NCI-H1436 treated with DMSO at 0.1 percent for 48 hours (cell line): ENCODE results near the gene ITK.

Experiments used
- DNase-seq: peaks from one replicate; lab custom pipeline; 2025; lab: John Stamatoyannopoulos, UW

The ITK gene

DNA sequence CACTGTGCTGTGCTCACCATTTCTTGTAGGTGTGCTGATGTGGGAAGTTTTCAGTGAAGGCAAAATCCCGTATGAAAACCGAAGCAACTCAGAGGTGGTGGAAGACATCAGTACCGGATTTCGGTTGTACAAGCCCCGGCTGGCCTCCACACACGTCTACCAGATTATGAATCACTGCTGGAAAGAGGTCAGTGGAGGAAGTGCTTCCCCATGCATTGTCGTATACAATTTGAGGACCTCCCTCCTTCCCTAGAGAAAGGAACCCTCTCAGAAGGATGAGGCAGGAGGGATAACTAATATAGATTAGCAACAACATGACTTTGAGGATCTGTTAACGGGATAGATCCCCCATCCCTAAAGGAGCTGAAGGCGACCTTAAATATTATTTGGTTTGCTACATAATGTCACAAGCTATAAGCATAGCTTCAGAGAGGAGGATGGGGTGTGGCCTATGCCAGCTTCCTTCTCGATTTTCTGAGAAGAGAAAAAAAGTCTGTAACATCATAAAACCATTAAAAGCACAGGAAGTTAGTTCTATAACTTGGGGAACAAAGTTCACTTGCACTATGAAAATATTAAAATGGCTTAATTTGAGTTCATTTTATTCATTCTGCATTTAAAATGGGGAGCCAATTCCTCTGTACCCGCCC, 68.3 kb downstream of the ITK start:
- DNase-seq = no peak

DNA sequence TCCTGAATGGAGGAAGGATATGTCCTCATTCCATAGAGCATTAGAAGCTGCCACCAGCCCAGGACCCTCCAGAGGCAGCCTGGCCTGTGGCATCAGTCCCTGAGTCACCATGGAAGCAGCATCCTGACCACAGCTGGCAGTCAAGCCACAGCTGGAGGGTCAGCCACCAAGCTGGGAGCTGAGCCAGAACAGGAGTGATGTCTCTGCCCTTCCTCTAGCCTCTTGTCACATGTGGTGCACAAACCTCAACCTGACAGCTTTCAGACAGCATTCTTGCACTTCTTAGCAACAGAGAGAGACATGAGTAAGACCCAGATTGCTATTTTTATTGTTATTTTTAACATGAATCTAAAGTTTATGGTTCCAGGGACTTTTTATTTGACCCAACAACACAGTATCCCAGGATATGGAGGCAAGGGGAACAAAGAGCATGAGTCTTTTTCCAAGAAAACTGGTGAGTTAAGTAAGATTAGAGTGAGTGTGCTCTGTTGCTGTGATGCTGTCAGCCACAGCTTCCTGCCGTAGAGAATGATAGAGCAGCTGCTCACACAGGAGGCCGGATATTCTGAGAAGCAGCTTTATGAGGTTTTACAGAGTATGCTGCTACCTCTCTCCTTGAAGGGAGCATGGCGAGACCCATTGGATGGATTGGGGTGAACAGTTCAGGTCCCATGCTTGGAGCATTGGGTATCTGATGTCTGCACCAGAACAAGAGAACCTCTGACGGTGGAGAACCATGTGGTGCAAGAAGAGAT, 72.2 kb downstream of the ITK start:
- DNase-seq = no peak

- no peak for DNase-seq
Observed at GRCh38 chr5:157253547-157253946, 72.9 kb downstream of the ITK start.

GRCh38 chr5:157258450-157258849, 77.8 kb downstream of the ITK start:
- no peak for DNase-seq

DNA sequence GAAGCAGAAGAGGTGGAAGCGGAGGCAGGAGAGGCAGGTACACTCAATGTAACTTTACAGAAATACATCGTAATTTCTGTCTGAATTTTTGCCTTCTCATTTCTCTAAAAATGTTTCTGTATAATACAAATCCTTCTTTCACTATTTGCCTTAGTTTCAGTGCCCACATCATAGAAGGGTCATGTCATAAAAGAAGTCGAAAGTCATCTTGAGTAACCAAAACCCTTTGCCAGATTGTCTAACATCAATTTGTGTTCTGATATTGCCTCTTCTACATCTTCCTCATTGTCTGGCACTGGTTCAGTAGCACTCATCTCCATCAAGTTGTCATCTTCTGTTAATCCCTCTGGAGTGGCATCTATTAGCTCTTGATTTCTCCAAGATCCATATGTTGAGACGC, 79.1 kb downstream of the ITK start:
- DNase-seq = no peak

DNA sequence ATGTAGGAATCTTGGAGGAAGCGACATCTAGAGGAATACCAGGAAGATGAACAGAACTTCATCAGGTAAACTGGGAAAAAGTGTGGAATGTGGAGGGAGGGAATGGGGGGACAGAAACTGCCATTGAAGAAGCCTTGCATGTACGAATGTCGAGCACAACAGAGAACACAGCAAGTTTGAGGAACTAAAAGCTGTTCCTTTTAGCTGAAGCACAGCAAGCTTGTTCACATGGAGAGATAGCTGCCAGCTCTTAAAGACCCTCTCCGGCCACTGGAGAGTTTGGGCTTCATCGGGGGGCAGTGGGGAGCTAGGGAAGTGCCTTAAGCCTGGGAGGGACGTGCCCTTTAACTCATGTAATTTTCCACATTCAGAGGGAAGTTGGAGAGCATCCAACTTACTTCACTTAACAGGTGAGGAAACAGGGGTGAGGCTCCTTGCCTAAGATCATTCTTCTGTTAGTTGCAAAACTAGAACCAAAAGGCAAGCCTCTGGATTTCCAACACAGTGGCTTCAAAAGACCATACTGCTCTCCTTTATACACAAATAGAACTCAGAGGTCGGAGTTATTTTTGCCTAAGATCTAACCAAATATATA, 83.0 kb downstream of the ITK start:
- no peak for DNase-seq

DNA sequence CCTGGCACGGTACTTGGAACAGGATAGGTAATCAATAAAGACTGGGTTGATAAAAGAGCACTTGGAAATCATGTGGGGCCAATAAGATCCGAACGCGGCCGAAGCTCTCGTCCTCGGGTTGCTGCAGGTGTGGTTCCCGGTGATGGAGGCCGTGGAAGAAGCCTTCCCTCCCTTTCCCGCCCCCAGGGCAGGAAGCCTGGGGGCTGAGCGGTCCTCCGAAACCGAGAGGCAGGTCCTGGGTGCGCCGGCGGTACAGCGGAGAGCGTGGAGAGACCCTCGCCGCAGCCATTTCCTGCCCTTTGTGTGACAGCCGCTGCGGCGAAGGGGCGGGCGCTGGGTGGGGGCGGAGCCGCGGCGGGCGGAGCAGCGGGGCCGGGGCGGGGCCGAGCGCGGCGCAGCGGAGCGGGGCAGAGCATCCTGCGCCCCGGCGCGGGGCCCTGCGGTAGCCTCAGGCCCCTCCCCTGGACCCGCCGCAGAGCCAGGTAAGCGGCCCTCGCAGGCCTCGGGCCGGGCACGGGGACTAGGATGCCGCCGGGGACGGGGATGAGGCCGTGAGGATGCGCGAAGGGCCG, 85.2 kb downstream of the ITK start, which contains the start of gene CYFIP2:
Gene CYFIP2, plus strand, starts transcription at position 410 of the 572 bp plus-strand sequence. CDS start 19,239 bp downstream, outside the sequence.
- DNase-seq = no peak

- no peak for DNase-seq
Observed at GRCh38 chr5:157266286-157267007, 85.8 kb downstream of the ITK start.

DNA sequence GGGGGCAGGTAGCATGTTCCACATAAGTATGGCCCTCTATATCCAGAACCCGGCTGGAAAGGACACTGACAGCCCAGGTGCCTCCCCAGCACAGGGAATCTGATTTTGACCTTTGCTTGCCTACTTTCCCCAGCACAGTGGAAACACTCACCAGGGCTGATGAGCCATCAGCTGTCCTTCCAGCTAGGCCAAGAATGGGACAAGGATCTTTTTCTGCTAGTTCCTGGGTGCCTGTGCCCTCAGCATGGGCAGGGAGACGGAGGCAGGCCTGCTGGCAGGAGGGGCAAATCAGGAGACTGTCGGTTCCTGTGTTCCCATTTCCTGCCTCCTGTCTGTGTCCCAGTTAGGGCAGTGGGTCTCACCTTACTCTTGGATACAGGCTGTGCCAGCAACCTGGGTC, 86.4 kb downstream of the ITK start:
- no peak for DNase-seq

DNA sequence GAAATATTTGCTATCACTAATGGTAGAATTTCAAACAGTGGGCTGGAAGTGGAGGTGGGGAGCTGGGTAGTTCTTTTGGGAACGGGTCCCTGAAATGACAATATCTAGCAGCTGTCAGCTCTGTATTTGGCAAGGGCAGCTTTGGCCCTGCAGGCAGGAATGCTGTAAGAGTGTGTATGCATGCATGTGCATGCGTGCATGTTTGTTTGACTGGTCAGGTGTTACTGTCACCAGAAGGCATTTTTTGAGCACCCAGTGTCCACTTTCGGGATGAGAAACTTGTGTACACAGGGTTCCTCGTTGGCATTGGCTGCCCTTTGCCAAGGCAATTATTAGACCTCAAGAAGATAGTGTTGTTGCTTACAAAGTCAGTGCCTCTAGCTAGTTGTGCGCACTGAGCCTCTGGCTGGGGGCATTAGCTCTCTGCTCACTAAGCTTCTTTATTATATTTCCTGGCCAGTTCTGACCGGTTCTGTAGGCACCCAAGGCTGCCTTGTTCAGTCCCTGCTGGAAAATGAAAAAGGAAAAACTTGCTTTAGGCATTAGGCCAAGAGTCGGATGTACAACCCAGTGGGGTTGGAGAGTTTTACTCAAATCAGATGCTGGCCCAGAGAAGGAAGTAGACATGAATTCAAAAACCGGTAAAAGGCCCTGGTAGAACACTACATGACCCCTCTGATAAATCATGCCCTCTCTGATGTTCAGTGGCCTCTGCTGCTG, 87.3 kb downstream of the ITK start:
- DNase-seq = no peak

- no peak for DNase-seq
Observed at GRCh38 chr5:157269165-157269671, 88.6 kb downstream of the ITK start.

DNA sequence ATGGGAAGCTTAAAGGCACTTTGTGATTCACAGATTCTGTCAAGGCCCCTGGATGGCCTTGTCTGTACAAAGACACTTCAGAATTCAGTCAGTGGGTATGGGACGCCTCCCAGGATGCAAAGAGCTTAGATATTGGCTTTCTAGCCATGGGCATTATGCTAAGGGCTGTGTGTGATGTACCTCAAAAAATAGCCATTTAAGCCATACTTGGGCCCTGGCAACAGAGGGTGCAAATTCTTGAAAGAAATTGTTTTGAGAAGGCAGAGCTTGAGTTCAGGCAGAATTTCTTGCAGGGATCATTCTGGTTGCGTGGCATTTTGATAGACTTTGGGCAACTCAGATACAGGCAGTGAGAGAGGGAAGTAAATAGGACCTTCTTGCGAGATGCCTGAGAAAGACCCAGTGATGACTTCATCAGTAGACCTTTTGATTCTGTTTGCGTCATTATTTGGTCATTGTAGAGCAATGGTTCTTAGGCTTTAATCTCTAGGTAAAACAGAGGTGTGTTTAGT, 89.2 kb downstream of the ITK start:
- no peak for DNase-seq

DNA sequence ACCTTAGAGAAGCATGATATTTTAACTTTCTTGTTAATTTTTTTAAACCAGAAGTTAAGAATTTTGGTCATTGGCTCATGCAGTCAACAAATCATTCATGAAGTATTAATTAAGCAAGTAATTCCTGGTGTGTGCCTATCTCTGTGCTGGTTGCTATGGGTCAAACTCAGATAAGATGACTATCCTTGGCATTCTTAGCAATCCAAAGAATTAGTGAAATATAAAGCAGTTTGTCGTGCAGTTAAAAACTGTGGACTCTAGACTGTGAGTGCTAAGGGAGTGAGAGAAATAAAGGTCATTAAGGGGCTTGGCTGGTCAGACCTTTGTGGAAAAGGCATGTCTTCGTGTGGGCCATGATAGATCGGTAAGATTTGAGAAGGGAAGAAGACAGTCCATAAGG, 90.1 kb downstream of the ITK start:
- DNase-seq = no peak

- no peak for DNase-seq
Observed at GRCh38 chr5:157271740-157272271, 91.2 kb downstream of the ITK start.

GRCh38 chr5:157273131-157273556, 92.5 kb downstream of the ITK start:
- DNase-seq = no peak

DNA sequence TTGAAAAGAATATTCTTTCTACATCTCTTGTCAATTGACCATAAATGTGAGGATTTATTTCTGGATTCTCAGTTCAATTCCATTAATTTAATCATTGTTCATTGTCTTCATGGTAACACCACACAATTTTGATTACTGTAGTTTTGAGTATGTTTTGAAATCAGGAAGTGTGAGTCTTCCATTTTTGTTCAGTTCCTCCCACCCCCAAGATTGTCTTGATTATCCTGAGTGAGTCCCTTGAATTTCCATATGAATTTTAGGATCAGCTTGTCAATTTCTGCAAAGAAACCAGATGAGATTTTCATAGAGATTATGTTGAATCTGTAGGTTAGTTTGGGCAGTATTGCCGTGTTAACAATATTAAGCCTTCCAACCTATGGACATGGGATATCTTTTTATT, 94.8 kb downstream of the ITK start:
- DNase-seq = no peak

GRCh38 chr5:157278319-157279037, 97.8 kb downstream of the ITK start:
- no peak for DNase-seq

- DNase-seq = no peak
Observed at GRCh38 chr5:157279605-157280239, 99.1 kb downstream of the ITK start.

DNA sequence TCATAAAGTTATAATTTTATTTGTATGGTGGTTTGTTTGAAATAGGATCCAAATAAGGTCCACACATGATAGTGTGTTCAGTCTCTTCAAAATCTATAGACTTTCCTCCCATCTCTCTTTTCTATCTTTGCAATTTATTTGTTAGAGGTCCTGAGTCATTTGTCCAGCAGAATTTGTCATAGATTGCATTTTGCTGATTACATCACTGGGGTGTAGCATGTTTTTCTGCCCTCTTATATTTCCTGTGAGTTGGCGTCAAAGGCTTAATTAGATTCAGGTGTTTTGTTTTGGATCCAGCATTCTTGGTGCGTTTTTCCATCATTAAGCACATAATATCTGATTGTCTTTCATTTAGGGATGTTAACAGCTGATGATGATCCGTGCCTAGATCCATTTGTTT, 100.3 kb downstream of the ITK start:
- DNase-seq = no peak

GRCh38 chr5:157282150-157282549, 101.5 kb downstream of the ITK start:
- no peak for DNase-seq
